Measurements from ENCODE around the gene STX7. TPM values are rescaled to one million over a fixed set of nuclear protein-coding genes. Genes with fewer than 3 reads are reported as not detected.
A peak's percentile ranks its signal among the peaks of the same experiment; 100 is the strongest.

Gene STX7
- total RNA-seq, 3 donors from 2014 or later = 51.9 to 66.9 (median 63.2) TPM

- no peak for ATAC-seq
- intact Hi-C loops (cut with DNase I, micrococcal nuclease) = no loop called here
- no peaks in the 10 kb centered on the region for H3K4me1 ChIP-seq (ENCODE audit: low read depth)
- H3K9me3 ChIP-seq = no peaks in the 10 kb centered on the region
- no peak for DNase-seq
- TF ChIP-seq CTCF (IDR thresholded peaks at IDR 0.05) = no peak
- no peak overlapping the region for H3K4me3 ChIP-seq
- no peaks in the 10 kb centered on the region for H3K36me3 ChIP-seq (ENCODE audit: low read depth)
These were observed 16.3 kb downstream of the STX7 start for GRCh38 chr6:132496519-132497180.

GRCh38 chr6:132495604-132496079 is 17.3 kb downstream of the STX7 start:
- H3K4me3 ChIP-seq = no peak overlapping the region
- H3K4me1 ChIP-seq (ENCODE audit: low read depth) = no peaks in the 10 kb centered on the region
- DNase-seq = no peak
- intact Hi-C loops (cut with DNase I, micrococcal nuclease) = no loop called here
- no peaks in the 10 kb centered on the region for H3K36me3 ChIP-seq (ENCODE audit: low read depth)
- H3K9me3 ChIP-seq = no peaks in the 10 kb centered on the region
- peak; percentile 29 for ATAC-seq
- TF ChIP-seq CTCF (IDR thresholded peaks at IDR 0.05) = no peak

GRCh38 chr6:132494954-132495353 is 18.0 kb downstream of the STX7 start:
- H3K4me1 ChIP-seq (ENCODE audit: low read depth) = no peaks in the 10 kb centered on the region
- no peak for DNase-seq
- intact Hi-C loops (cut with DNase I, micrococcal nuclease) = no loop called here
- no peaks in the 10 kb centered on the region for H3K9me3 ChIP-seq
- no peak for TF ChIP-seq CTCF (IDR thresholded peaks at IDR 0.05)
- no peaks in the 10 kb centered on the region for H3K36me3 ChIP-seq (ENCODE audit: low read depth)
- ATAC-seq = no peak
- H3K4me3 ChIP-seq = no peak overlapping the region

GRCh38 chr6:132491881-132492280 is 21.0 kb downstream of the STX7 start:
- no peaks in the 10 kb centered on the region for H3K4me1 ChIP-seq (ENCODE audit: low read depth)
- no peaks in the 10 kb centered on the region for H3K36me3 ChIP-seq (ENCODE audit: low read depth)
- H3K4me3 ChIP-seq = no peak overlapping the region
- ATAC-seq = no peak
- intact Hi-C loops (cut with DNase I, micrococcal nuclease) = no loop called here
- no peaks in the 10 kb centered on the region for H3K9me3 ChIP-seq
- DNase-seq = no peak
- TF ChIP-seq CTCF (IDR thresholded peaks at IDR 0.05) = no peak

GRCh38 chr6:132491303-132491702 is 21.6 kb downstream of the STX7 start:
- intact Hi-C loops (cut with DNase I, micrococcal nuclease) = no loop called here
- Histone ChIP-seq H3K36me3 (ENCODE audit: low read depth) (no peaks in the 10 kb centered on the region), H3K4me3 (no peak overlapping the region), H3K9me3 (no peaks in the 10 kb centered on the region), H3K4me1 (ENCODE audit: low read depth) (no peaks in the 10 kb centered on the region)
- ATAC-seq = peak; percentile 16
- TF ChIP-seq CTCF (IDR thresholded peaks at IDR 0.05) = no peak
- no peak for DNase-seq
